Natural killer cell (primary cell): ENCODE measurements around the gene HOXA2. TPM values are rescaled to one million over a fixed set of nuclear protein-coding genes. Genes with fewer than 3 reads are reported as not detected.

ENCODE experiments used
- ATAC-seq, 3 donors: fragments of 150-1000 bp in 2 of 3; fragments of 200-7000 bp in 1 of 3; cut with Tn5 transposase; 1 replicate in 1 of 3; 2 replicates in 2 of 3; pipeline ENCODE4 v1.10.0; 2021; ENCODE audit warnings: mild to moderate bottlenecking in 2 of 3, moderate library complexity in 2 of 3
- DNase-seq, 2 donors: peaks; one replicate each; pipeline versions ENCODE4 v3.0.0 to v3.0.0-alpha.2; 2013 to 2021; ENCODE audit warnings: mixed read lengths in 1 of 2
- H3K27ac ChIP-seq: one replicate; pipeline ENCODE4 v1.5.1; 2013; ENCODE audit warnings: mild to moderate bottlenecking, low read length
- H3K27me3 ChIP-seq: one replicate; pipeline ENCODE4 v1.6.1; 2013; ENCODE audit warnings: low read length; ENCODE audit not compliant: control insufficient read depth, insufficient read depth
- H3K36me3 ChIP-seq: one replicate; pipeline ENCODE4 v1.6.1; 2013; ENCODE audit warnings: low read length; ENCODE audit not compliant: control insufficient read depth, insufficient read depth
- H3K4me1 ChIP-seq: one replicate; pipeline ENCODE4 v1.6.1; 2013; ENCODE audit warnings: low read length; ENCODE audit not compliant: control insufficient read depth, insufficient read depth
- H3K4me3 ChIP-seq: one replicate; pipeline ENCODE4 v1.5.1; 2013; ENCODE audit warnings: low read length
- H3K9me3 ChIP-seq: one replicate; pipeline ENCODE4 v1.6.1; 2013; ENCODE audit warnings: low read length; ENCODE audit not compliant: control insufficient read depth, insufficient read depth
- H3K27ac Mint-ChIP-seq, 2 donors: one replicate each; pipeline ENCODE4 v1.8.0; 2022; ENCODE audit warnings: mild to moderate bottlenecking in 2 of 2, mixed read lengths in 2 of 2, moderate library complexity in 1 of 2
- H3K27me3 Mint-ChIP-seq, 2 donors: one replicate each; pipeline ENCODE4 v1.8.0; 2022; ENCODE audit warnings: low read depth in 2 of 2, mixed read lengths in 2 of 2
- H3K36me3 Mint-ChIP-seq: one replicate; pipeline ENCODE4 v1.8.0; 2022; ENCODE audit warnings: mixed read lengths
- H3K4me1 Mint-ChIP-seq, 2 donors: one replicate each; pipeline ENCODE4 v1.8.0; 2022; ENCODE audit warnings: mixed read lengths in 2 of 2
- H3K4me3 Mint-ChIP-seq: one replicate; pipeline ENCODE4 v1.8.0; 2022; ENCODE audit warnings: mild to moderate bottlenecking, moderate library complexity, mixed read lengths
- H3K9me3 Mint-ChIP-seq, 2 donors: one replicate each; pipeline ENCODE4 v1.8.0; 2022; ENCODE audit warnings: mixed read lengths in 2 of 2
- WGBS: methylation state at CpG from one replicate; pipeline ENCODE4 v1.1.7; 2013; ENCODE audit warnings: missing lambda C conversion rate; ENCODE audit not compliant: insufficient coverage; 5-methylcytosine and 5-hydroxymethylcytosine counted together
- intact Hi-C: fragments of 100-400 bp; cut with micrococcal nuclease; formaldehyde crosslinking; loops from one replicate; pipeline ENCODE4 v1.14.2; 2022
- total RNA-seq, 4 donors: library from RNA; stranded (reverse); fragments of 120-200 nt in 1 of 4; gene quantifications; one replicate each; pipeline versions ENCODE4 v1.2.3 to v1.2.4, GENCODE V29; 2013 to 2022
- TF ChIP-seq, protein P1 (sequence below): fragments of 200-600 bp; IDR thresholded peaks from one replicate; pipeline ENCODE4 v1.8.0; 2022; ENCODE audit warnings: antibody characterized with exemption

The HOXA2 gene
- total RNA-seq, 3 donors from 2014 or later (not counting 1 experiment from before 2014, with no cell fraction given): not detected

- H3K4me1 ChIP-seq: peaks cover 3% of the 10 kb centered on the region
- DNase-seq (no peak), ATAC-seq (no peak)
- Mint-ChIP-seq H3K27me3 (peaks cover 29 to 30% of the 10 kb centered on the region in 2 donors), H3K27ac (no peak overlapping the region), H3K36me3 (peaks cover 7% of the 10 kb centered on the region), H3K9me3 (no peaks in the 10 kb centered on the region), H3K4me3 (no peak overlapping the region), H3K4me1 (peaks cover 6 to 7% of the 10 kb centered on the region in 2 donors)
- WGBS: 96% methylated on average over 47 of the region's 47 CpGs
- TF ChIP-seq, protein P1, sequence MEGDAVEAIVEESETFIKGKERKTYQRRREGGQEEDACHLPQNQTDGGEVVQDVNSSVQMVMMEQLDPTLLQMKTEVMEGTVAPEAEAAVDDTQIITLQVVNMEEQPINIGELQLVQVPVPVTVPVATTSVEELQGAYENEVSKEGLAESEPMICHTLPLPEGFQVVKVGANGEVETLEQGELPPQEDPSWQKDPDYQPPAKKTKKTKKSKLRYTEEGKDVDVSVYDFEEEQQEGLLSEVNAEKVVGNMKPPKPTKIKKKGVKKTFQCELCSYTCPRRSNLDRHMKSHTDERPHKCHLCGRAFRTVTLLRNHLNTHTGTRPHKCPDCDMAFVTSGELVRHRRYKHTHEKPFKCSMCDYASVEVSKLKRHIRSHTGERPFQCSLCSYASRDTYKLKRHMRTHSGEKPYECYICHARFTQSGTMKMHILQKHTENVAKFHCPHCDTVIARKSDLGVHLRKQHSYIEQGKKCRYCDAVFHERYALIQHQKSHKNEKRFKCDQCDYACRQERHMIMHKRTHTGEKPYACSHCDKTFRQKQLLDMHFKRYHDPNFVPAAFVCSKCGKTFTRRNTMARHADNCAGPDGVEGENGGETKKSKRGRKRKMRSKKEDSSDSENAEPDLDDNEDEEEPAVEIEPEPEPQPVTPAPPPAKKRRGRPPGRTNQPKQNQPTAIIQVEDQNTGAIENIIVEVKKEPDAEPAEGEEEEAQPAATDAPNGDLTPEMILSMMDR: no peak
- peaks cover 20% of the 10 kb centered on the region for H3K27me3 ChIP-seq
- no peaks in the 10 kb centered on the region for H3K9me3 ChIP-seq
- intact Hi-C loops: no loop called here
- no peak overlapping the region for H3K4me3 ChIP-seq
- H3K27ac ChIP-seq: no peak overlapping the region
- no peaks in the 10 kb centered on the region for H3K36me3 ChIP-seq
Observed at GRCh38 chr7:27107391-27108381, 5.2 kb upstream of the HOXA2 start.

DNA sequence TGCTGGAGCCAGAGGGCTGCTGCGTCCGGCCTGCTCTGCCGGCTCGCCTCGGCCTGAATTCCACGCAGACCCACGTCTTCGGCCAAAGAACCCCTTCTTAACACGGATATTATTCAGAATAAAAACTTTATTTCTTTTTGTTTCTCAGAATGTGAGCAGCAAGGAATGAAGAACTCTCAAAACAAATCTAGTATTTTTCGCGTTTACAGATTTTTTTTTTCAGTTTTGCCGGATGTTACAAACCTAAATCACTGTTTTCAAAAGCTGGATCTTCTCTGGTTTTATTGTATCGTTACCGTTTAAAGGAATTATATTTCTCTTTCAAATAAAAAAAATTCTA, 4.4 kb upstream of the HOXA2 start:
- intact Hi-C loops: no loop called here
- Mint-ChIP-seq H3K9me3 (no peaks in the 10 kb centered on the region), H3K4me3 (no peak overlapping the region), H3K4me1 (peaks cover 13% of the 10 kb centered on the region in 2 donors), H3K27me3 (peaks cover 36% of the 10 kb centered on the region in 2 donors), H3K27ac (no peak overlapping the region), H3K36me3 (peaks cover 7% of the 10 kb centered on the region)
- TF ChIP-seq, protein P1: no peak
- Histone ChIP-seq H3K4me3 (no peak overlapping the region), H3K36me3 (no peaks in the 10 kb centered on the region), H3K9me3 (no peaks in the 10 kb centered on the region), H3K27ac (no peak overlapping the region), H3K27me3 (peaks cover 25% of the 10 kb centered on the region), H3K4me1 (peaks cover 10% of the 10 kb centered on the region)
- ATAC-seq (no peak), DNase-seq (no peak)
- WGBS: 95% methylated on average over 13 of the region's 14 CpGs

- WGBS: 94% methylated on average over 43 of the region's 44 CpGs
- Mint-ChIP-seq H3K27ac (no peak overlapping the region), H3K27me3 (peaks cover 41% of the 10 kb centered on the region in 2 donors), H3K4me1 (peaks cover 17 to 18% of the 10 kb centered on the region in 2 donors), H3K4me3 (no peak overlapping the region), H3K36me3 (peaks cover 12% of the 10 kb centered on the region), H3K9me3 (no peaks in the 10 kb centered on the region)
- Histone ChIP-seq H3K4me3 (no peak overlapping the region), H3K4me1 (peaks cover 12% of the 10 kb centered on the region), H3K27me3 (peaks cover 25% of the 10 kb centered on the region), H3K9me3 (no peaks in the 10 kb centered on the region), H3K27ac (no peak overlapping the region), H3K36me3 (no peaks in the 10 kb centered on the region)
- TF ChIP-seq, protein P1: no peak
- intact Hi-C loops: no loop called here
- ATAC-seq: no peak
- DNase-seq: no peak
Observed at GRCh38 chr7:27106181-27106900, 3.9 kb upstream of the HOXA2 start.
